Renal cortex interstitium (tissue), 11 donors: ENCODE measurements around the gene SHROOM3. TPM values are rescaled to one million over a fixed set of nuclear protein-coding genes. Genes with fewer than 3 reads are reported as not detected.
"Not testable (repeated sequence)": the region's sequence is repeated elsewhere in the genome, so short reads cannot be mapped to it uniquely, and the experiment has no call there.

Source experiments
- DNase-seq, 11 donors: peaks; one replicate each; pipeline ENCODE4 v3.0.0-alpha.2; 2013; ENCODE audit warnings: low read depth in 9 of 11, low spot score in 4 of 11; ENCODE audit errors: extremely low read depth in 1 of 11
- polyA plus RNA-seq, 3 donors: library from polyadenylated mRNA; unstranded; fragments of 120-200 nt; gene quantifications; one replicate each; pipeline ENCODE4 v1.2.1, GENCODE V29; 2013; ENCODE audit not compliant: insufficient read length in 3 of 3

Gene SHROOM3
- polyA plus RNA-seq, 3 donors, result 33.4 to 42.4 (median 38.0) TPM

- DNase-seq, result no peak
Measured at GRCh38 chr4:76600447-76600846, 165.4 kb downstream of the SHROOM3 start.

GRCh38 chr4:76601791-76602190, 166.8 kb downstream of the SHROOM3 start:
- no peak for DNase-seq

- DNase-seq, result no peak
Measured at GRCh38 chr4:76605099-76605563, 170.1 kb downstream of the SHROOM3 start.

- no peak for DNase-seq
Measured at GRCh38 chr4:76606645-76607265, 171.7 kb downstream of the SHROOM3 start.

- DNase-seq, result peak in 3 of 11 donors; percentile 82 to 84 (median 84)
Measured at GRCh38 chr4:76607266-76607799, 172.3 kb downstream of the SHROOM3 start.

GRCh38 chr4:76607846-76608245, 172.8 kb downstream of the SHROOM3 start:
- DNase-seq, result no peak

- not testable (repeated sequence) for DNase-seq
Measured at GRCh38 chr4:76608549-76608948, 173.5 kb downstream of the SHROOM3 start.

GRCh38 chr4:76610751-76611547, 175.9 kb downstream of the SHROOM3 start:
- no peak for DNase-seq

GRCh38 chr4:76611616-76612207, 176.7 kb downstream of the SHROOM3 start:
- no peak for DNase-seq

- no peak for DNase-seq
Measured at GRCh38 chr4:76614589-76614988, 179.6 kb downstream of the SHROOM3 start.

GRCh38 chr4:76615999-76616398, 181.0 kb downstream of the SHROOM3 start:
- no peak for DNase-seq

GRCh38 chr4:76616526-76616925, 181.5 kb downstream of the SHROOM3 start:
- no peak for DNase-seq

GRCh38 chr4:76620723-76621468, 185.9 kb downstream of the SHROOM3 start:
- no peak for DNase-seq

- no peak for DNase-seq
Measured at GRCh38 chr4:76622126-76622525, 187.1 kb downstream of the SHROOM3 start.

GRCh38 chr4:76622717-76623116, 187.7 kb downstream of the SHROOM3 start:
- no peak for DNase-seq

- no peak for DNase-seq
Measured at GRCh38 chr4:76623217-76624045, 188.4 kb downstream of the SHROOM3 start.

GRCh38 chr4:76624241-76624681, 189.2 kb downstream of the SHROOM3 start:
- DNase-seq, result peak in 8 of 11 donors; percentile 65 to 87 (median 78)
